Left lung (tissue), 10 donors: ENCODE measurements around the gene ZNF646. TPM values are rescaled to one million over a fixed set of nuclear protein-coding genes. Genes with fewer than 3 reads are reported as not detected.

Experiments
- ATAC-seq: fragments of 200-7000 bp; cut with Tn5 transposase; one replicate; pipeline ENCODE4 v1.9.1; 2020; ENCODE audit warnings: moderate library complexity
- DNase-seq, 4 donors: peaks; one replicate each; pipeline ENCODE4 v3.0.0-alpha.2; 2013 to 2020
- H3K27ac ChIP-seq, 2 donors: fragments of 200-600 bp; sonication (generic) in 1 of 2; one replicate each; pipeline versions ENCODE4 v1.5.0 to v1.8.0; 2020 to 2021
- H3K27me3 ChIP-seq, 2 donors: fragments of 200-600 bp; sonication (generic) in 1 of 2; one replicate each; pipeline versions ENCODE4 v1.5.0 to v1.8.0; 2020 to 2021
- H3K36me3 ChIP-seq, 2 donors: fragments of 200-600 bp; sonication (generic) in 1 of 2; one replicate each; pipeline versions ENCODE4 v1.5.0 to v1.8.0; 2020 to 2021
- H3K4me1 ChIP-seq, 2 donors: fragments of 200-600 bp; one replicate each; pipeline ENCODE4 v1.8.0; 2021
- H3K4me3 ChIP-seq, 2 donors: fragments of 200-600 bp; sonication (generic) in 1 of 2; one replicate each; pipeline versions ENCODE4 v1.5.0 to v1.8.0; 2020 to 2021; ENCODE audit warnings: mild to moderate bottlenecking in 1 of 2
- H3K9me3 ChIP-seq, 2 donors: fragments of 200-600 bp; sonication (generic) in 1 of 2; one replicate each; pipeline versions ENCODE4 v1.5.0 to v1.8.0; 2020 to 2021
- intact Hi-C, 2 donors: fragments of 100-400 bp; cut with DNase I; formaldehyde crosslinking; loops; one replicate each; pipeline versions ENCODE4 v1.11.2 to v1.14.2; 2022
- polyA plus RNA-seq, 6 donors: library from polyadenylated mRNA; unstranded; fragments of 120-200 nt; gene quantifications; one replicate each; pipeline ENCODE4 v1.2.1, GENCODE V29; 2013; ENCODE audit not compliant: insufficient read length in 6 of 6
- total RNA-seq, 2 donors: library from RNA; stranded (reverse); fragmentation: NEBNext Ultra II Directional; extraction: Animal tissue kit (Norgen Biotek cat#: 25700); gene quantifications; one replicate each; pipeline ENCODE4 v1.2.1, GENCODE V29; 2021
- TF ChIP-seq, protein P1 (sequence below), 2 donors: fragments of 200-600 bp; sonication (generic) in 1 of 2; IDR thresholded peaks; one replicate each; pipeline versions ENCODE4 v1.5.0 to v1.8.0; 2021; ENCODE audit warnings: antibody characterized with exemption in 2 of 2
- donor health status: DM: no; HTN: yes; CAD: no.
- donor health status: DM: no; HTN: no; CAD: no.

ZNF646 gene
- total and polyA plus RNA-seq, 8 donors: 11.3 to 18.1 (median 13.9) TPM

DNA sequence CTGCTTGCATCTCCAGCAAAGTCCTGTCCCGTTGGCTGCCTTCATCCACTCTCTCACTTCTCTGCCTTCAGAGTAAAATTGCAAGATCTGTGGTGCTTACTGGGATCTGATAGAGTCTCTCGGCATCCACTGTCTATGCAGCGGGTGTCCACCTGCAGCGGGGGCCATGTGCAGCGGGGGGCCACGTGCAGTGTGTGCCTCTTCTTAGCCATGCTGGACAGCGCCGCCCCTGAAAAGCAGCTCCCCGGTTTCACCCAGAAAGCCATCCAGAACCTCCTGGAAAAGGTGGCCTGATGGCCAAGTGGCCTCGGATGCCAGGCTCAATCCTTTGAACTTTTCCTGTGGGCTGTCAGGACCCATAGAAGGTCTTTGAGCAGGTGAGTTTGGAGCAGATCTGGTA is 31.4 kb upstream of the ZNF646 start:
- H3K36me3 ChIP-seq: peaks cover 0 to 60% of the 10 kb centered on the region in 2 donors

DNA sequence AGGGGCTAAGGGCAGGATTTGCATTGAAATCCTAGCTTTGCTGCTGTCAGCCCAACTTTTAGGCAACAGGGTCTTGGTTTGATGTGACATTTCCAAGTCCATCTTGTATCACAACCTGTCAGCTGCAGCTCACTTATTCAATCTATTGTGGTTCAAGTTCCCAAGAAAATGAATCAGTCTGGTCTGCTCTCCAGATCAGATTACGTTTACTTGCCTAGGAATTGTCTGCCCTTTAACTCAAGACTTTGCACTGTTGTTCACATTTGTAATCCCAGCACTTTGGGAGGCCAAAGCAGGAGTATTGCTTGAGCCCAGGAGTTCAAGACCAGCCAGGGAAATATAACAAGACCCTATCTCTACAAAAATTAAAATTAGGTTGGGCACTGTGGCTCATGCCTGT is 30.9 kb upstream of the ZNF646 start:
- H3K4me1 ChIP-seq: no peaks in the 10 kb centered on the region
- ATAC-seq (no peak), DNase-seq (no peak)
- TF ChIP-seq, protein P1, sequence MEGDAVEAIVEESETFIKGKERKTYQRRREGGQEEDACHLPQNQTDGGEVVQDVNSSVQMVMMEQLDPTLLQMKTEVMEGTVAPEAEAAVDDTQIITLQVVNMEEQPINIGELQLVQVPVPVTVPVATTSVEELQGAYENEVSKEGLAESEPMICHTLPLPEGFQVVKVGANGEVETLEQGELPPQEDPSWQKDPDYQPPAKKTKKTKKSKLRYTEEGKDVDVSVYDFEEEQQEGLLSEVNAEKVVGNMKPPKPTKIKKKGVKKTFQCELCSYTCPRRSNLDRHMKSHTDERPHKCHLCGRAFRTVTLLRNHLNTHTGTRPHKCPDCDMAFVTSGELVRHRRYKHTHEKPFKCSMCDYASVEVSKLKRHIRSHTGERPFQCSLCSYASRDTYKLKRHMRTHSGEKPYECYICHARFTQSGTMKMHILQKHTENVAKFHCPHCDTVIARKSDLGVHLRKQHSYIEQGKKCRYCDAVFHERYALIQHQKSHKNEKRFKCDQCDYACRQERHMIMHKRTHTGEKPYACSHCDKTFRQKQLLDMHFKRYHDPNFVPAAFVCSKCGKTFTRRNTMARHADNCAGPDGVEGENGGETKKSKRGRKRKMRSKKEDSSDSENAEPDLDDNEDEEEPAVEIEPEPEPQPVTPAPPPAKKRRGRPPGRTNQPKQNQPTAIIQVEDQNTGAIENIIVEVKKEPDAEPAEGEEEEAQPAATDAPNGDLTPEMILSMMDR (IDR thresholded peaks at IDR 0.05): no peak
- H3K27me3 ChIP-seq: no peaks in the 10 kb centered on the region
- H3K36me3 ChIP-seq: peaks cover 0 to 55% of the 10 kb centered on the region in 2 donors
- H3K27ac ChIP-seq: no peak overlapping the region
- intact Hi-C loops: no loop called here
- H3K4me3 ChIP-seq: no peak overlapping the region
- no peaks in the 10 kb centered on the region for H3K9me3 ChIP-seq

More for the DNA sequence above, 31.4 kb upstream of the ZNF646 start:
- H3K27ac ChIP-seq: no peak overlapping the region
- TF ChIP-seq, protein P1 (IDR thresholded peaks at IDR 0.05): no peak
- intact Hi-C loops: no loop called here
- no peak overlapping the region for H3K4me3 ChIP-seq
- ATAC-seq: no peak
- no peaks in the 10 kb centered on the region for H3K27me3 ChIP-seq
- no peaks in the 10 kb centered on the region for H3K4me1 ChIP-seq
- no peak for DNase-seq
- H3K9me3 ChIP-seq: no peaks in the 10 kb centered on the region

DNA sequence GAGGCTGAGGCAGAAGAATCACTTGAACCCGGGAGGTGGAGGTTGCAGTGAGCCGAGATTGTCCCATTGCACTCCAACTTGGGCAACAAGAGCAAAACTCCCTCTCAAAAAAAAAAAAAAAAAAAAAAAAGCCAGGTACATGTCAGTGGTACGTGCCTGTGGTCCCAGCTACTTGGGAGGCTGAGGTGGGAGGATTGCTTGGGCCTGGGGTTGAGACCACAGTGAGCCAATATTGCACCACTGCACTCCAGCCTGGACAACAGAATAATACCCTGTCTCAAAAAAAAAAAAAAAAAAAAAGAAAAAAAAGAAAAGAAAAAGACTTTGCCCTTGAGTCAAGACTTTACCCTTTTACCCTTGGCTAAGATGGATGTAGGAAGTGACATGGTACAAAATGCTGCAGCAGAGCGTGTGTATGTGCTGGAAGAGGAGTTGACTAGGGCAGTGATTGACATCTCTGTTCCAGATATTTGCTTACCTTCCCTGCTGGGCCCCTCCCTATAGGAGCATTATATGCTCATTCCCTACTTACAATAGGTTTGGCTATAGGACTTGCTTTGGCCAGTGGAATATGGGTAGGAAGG is 30.2 kb upstream of the ZNF646 start:
- intact Hi-C loops: no loop called here
- no peaks in the 10 kb centered on the region for H3K9me3 ChIP-seq
- H3K4me3 ChIP-seq: no peak overlapping the region
- H3K27ac ChIP-seq: no peak overlapping the region
- peaks cover 0 to 49% of the 10 kb centered on the region in 2 donors for H3K36me3 ChIP-seq
- ATAC-seq (no peak), DNase-seq (no peak)
- TF ChIP-seq, protein P1 (IDR thresholded peaks at IDR 0.05): no peak
- H3K27me3 ChIP-seq: no peaks in the 10 kb centered on the region
- no peaks in the 10 kb centered on the region for H3K4me1 ChIP-seq

DNA sequence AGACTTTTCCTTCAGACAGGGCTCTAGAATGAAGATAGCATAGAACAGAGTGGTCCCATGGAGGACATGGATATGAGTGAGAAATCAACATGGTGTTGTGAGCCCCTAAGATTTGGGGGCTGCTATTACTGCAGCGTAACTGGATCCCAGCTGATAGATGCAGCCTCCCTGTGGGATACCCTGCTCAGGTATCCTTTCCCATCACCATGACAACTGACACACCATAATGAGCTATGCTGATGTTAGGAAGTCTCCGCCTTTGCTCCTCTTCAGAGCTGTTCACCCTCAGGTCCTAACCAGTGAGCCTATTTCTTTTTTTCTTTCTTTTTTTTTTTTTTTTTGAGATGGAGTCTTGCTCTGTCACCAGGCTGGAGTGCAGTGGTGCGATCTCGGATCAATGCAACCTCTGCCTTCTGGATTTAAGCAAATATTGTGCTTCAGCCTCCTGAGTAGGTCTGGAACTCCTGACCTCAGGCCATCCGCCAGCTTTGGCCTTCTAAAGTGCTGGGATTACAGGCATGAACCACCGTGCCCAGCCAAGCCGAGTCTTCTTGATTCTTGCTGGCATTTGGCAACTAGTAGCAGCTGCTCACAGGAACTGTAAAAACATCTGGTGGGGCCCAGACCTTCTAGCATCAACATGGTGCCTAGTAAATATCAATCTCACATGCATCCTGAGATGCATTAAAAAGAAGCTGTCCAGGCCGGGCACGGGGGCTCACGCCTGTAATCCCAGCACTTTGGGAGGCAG is 23.8 kb upstream of the ZNF646 start:
- H3K4me3 ChIP-seq: no peak overlapping the region
- intact Hi-C loops: no loop called here
- H3K36me3 ChIP-seq: no peaks in the 10 kb centered on the region
- H3K9me3 ChIP-seq: no peaks in the 10 kb centered on the region
- no peak overlapping the region for H3K27ac ChIP-seq
- ATAC-seq (no peak), DNase-seq (no peak)
- H3K4me1 ChIP-seq: no peaks in the 10 kb centered on the region
- TF ChIP-seq, protein P1 (IDR thresholded peaks at IDR 0.05): no peak
- H3K27me3 ChIP-seq: no peaks in the 10 kb centered on the region

DNA sequence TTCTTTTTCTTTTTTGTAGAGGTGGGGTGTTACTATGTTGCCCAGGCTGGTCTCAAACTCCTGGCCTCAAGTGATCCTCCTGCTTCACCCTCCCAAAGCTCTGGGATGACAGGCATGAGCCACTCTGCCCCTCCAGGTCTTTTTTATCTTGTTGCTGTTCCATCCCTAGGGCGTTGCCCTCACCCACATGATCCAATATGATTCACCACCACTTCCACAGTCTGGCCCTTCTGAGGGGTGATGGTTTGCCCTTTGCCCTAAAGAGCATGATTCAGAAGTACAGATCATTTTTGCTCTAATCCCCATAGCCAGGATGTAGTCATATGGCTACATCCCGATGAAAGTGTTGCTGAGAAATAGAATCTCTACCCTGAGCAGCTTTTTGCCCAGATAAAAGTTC is 22.1 kb upstream of the ZNF646 start:
- TF ChIP-seq, protein P1 (IDR thresholded peaks at IDR 0.05): no peak
- peak in 1 of 4 donors; percentile 59 for DNase-seq
- H3K27me3 ChIP-seq: no peaks in the 10 kb centered on the region
- ATAC-seq: peak; percentile 93
- no peaks in the 10 kb centered on the region for H3K4me1 ChIP-seq
- intact Hi-C loops: no loop called here
- H3K4me3 ChIP-seq: no peak overlapping the region
- no peaks in the 10 kb centered on the region for H3K9me3 ChIP-seq
- peak overlapping the region in 1 of 2 donors; percentile 64 for H3K27ac ChIP-seq
- H3K36me3 ChIP-seq: no peaks in the 10 kb centered on the region
